ENCODE results near the gene AZGP1. TPM values are rescaled to one million over a fixed set of nuclear protein-coding genes. Genes with fewer than 3 reads are reported as not detected.
A peak's percentile ranks its signal among the peaks of the same experiment; 100 is the strongest.
"Not testable (repeated sequence)": the region's sequence is repeated elsewhere in the genome, so short reads cannot be mapped to it uniquely, and the experiment has no call there.

The AZGP1 gene
- total RNA-seq, 3 donors from 2014 or later (not counting 1 experiment from before 2014, with no cell fraction given): not detected

- intact Hi-C loops (cut with micrococcal nuclease): loop anchor here (5.0 kb wide), 2 partner anchors 47 to 137 kb away; no protein-coding TSS in a partner anchor
- peaks cover 0 to 6% of the 10 kb centered on the region in 2 donors for H3K27me3 Mint-ChIP-seq (ENCODE audit: low read depth in 2 of 2)
- TF ChIP-seq, protein P1, sequence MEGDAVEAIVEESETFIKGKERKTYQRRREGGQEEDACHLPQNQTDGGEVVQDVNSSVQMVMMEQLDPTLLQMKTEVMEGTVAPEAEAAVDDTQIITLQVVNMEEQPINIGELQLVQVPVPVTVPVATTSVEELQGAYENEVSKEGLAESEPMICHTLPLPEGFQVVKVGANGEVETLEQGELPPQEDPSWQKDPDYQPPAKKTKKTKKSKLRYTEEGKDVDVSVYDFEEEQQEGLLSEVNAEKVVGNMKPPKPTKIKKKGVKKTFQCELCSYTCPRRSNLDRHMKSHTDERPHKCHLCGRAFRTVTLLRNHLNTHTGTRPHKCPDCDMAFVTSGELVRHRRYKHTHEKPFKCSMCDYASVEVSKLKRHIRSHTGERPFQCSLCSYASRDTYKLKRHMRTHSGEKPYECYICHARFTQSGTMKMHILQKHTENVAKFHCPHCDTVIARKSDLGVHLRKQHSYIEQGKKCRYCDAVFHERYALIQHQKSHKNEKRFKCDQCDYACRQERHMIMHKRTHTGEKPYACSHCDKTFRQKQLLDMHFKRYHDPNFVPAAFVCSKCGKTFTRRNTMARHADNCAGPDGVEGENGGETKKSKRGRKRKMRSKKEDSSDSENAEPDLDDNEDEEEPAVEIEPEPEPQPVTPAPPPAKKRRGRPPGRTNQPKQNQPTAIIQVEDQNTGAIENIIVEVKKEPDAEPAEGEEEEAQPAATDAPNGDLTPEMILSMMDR (IDR thresholded peaks at IDR 0.05): no peak
- Histone ChIP-seq H3K27ac (ENCODE audit: low read length) (no peak overlapping the region), H3K36me3 (ENCODE audit: control insufficient read depth, insufficient read depth, low read length) (no peaks in the 10 kb centered on the region), H3K4me1 (ENCODE audit: control insufficient read depth, insufficient read depth, low read length) (peaks cover 20% of the 10 kb centered on the region), H3K27me3 (ENCODE audit: control insufficient read depth, insufficient read depth, low read length) (no peaks in the 10 kb centered on the region), H3K9me3 (ENCODE audit: control insufficient read depth, insufficient read depth, low read length) (no peaks in the 10 kb centered on the region), H3K4me3 (ENCODE audit: low read length) (no peak overlapping the region)
- no peaks in the 10 kb centered on the region for H3K9me3 Mint-ChIP-seq
- no peak for ATAC-seq
- H3K36me3 Mint-ChIP-seq: no peaks in the 10 kb centered on the region
- no peak for DNase-seq
- H3K4me1 Mint-ChIP-seq: peaks cover 15 to 17% of the 10 kb centered on the region in 2 donors
- H3K4me3 Mint-ChIP-seq: no peak overlapping the region
- no peak overlapping the region for H3K27ac Mint-ChIP-seq
- 82% methylated on average over 5 of the region's 8 CpGs for WGBS (ENCODE audit: insufficient coverage)
These were observed 19.0 kb upstream of the AZGP1 start for GRCh38 chr7:99994819-99995218.

DNA sequence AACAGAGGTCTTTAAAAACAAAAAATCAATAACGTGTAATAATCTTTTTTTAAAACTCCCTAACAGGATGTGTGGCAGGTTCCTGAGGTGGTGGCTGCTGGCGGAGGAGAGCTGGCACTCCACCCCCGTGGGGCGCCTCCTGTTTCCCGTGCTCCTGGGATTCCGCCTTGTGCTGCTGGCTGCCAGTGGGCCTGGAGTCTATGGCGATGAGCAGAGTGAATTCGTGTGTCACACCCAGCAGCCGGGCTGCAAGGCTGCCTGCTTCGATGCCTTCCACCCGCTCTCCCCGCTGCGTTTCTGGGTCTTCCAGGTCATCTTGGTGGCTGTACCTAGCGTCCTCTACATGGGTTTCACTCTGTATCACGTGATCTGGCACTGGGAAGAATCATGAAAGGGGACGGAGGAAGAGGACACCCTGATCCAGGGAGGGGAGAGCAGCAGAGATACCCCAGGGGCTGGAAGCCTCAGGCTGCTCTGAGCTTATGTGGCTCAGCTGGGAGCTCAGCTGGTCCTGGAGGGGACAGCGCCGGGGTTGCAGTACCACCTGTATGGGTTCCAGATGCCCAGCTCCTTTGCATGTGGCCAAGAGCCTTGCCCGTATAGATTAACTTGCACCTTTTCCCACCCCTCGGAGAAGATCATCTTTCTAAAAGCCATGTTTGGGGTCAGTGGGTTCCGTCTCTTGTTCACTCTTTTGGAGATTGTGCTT lies 16.7 kb upstream of the AZGP1 start:
- H3K4me1 ChIP-seq (ENCODE audit: control insufficient read depth, insufficient read depth, low read length): peaks cover 13% of the 10 kb centered on the region
- no peak overlapping the region for H3K27ac ChIP-seq (ENCODE audit: low read length)
- Mint-ChIP-seq H3K9me3 (no peaks in the 10 kb centered on the region), H3K4me1 (peaks cover 7 to 8% of the 10 kb centered on the region in 2 donors), H3K36me3 (no peaks in the 10 kb centered on the region), H3K4me3 (no peak overlapping the region), H3K27me3 (ENCODE audit: low read depth in 2 of 2) (peaks cover 0 to 10% of the 10 kb centered on the region in 2 donors), H3K27ac (no peak overlapping the region)
- H3K27me3 ChIP-seq (ENCODE audit: control insufficient read depth, insufficient read depth, low read length): no peaks in the 10 kb centered on the region
- DNase-seq: no peak
- 68% methylated on average over 20 of the region's 21 CpGs for WGBS (ENCODE audit: insufficient coverage)
- H3K4me3 ChIP-seq (ENCODE audit: low read length): no peak overlapping the region
- ATAC-seq: no peak
- H3K36me3 ChIP-seq (ENCODE audit: control insufficient read depth, insufficient read depth, low read length): no peaks in the 10 kb centered on the region
- intact Hi-C loops (cut with micrococcal nuclease): loop anchor here (5.0 kb wide), 2 partner anchors 50 to 140 kb away; no protein-coding TSS in a partner anchor
- TF ChIP-seq, protein P1 (IDR thresholded peaks at IDR 0.05): no peak
- H3K9me3 ChIP-seq (ENCODE audit: control insufficient read depth, insufficient read depth, low read length): no peaks in the 10 kb centered on the region

GRCh38 chr7:99991543-99991942 lies 15.7 kb upstream of the AZGP1 start:
- H3K36me3 Mint-ChIP-seq; H3K4me1 Mint-ChIP-seq; H3K9me3 ChIP-seq (ENCODE audit: control insufficient read depth, insufficient read depth, low read length); H3K27ac ChIP-seq (ENCODE audit: low read length); H3K9me3 Mint-ChIP-seq; H3K4me3 Mint-ChIP-seq; H3K36me3 ChIP-seq (ENCODE audit: control insufficient read depth, insufficient read depth, low read length); H3K4me3 ChIP-seq (ENCODE audit: low read length); DNase-seq; ATAC-seq; H3K4me1 ChIP-seq (ENCODE audit: control insufficient read depth, insufficient read depth, low read length); H3K27ac Mint-ChIP-seq; H3K27me3 ChIP-seq (ENCODE audit: control insufficient read depth, insufficient read depth, low read length): not testable (repeated sequence)
- H3K27me3 Mint-ChIP-seq (ENCODE audit: low read depth in 2 of 2): peaks cover 0 to 13% of the 10 kb centered on the region in 2 donors
- WGBS (ENCODE audit: insufficient coverage): 71% methylated on average over 6 of the region's 6 CpGs
- intact Hi-C loops (cut with micrococcal nuclease): loop anchor here (1.0 to 5.0 kb wide), 3 partner anchors 51 to 141 kb away; no protein-coding TSS in a partner anchor

DNA sequence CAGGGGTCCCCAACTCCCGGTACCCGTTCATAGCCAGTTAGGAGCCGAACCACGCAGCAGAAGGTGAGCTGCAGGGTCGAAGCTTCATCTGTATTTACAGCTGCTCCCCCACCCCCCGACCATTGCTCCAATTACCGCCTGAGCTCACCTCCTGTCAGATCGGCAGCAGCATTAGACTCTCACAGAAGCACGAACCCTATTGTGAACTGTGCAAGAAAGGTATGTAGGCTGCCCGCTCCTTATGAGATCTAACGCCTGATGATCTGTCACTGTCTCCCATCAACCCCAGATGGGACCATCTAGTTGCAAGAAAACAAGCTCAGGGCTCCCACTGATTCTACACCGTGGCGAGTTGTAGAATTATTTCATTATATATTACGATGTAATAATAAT lies 14.6 kb upstream of the AZGP1 start:
- ATAC-seq (peak in 2 of 3 donors; percentile 10 to 13), DNase-seq (no peak)
- Mint-ChIP-seq H3K27ac (no peak overlapping the region), H3K9me3 (no peaks in the 10 kb centered on the region), H3K27me3 (ENCODE audit: low read depth in 2 of 2) (peaks cover 0 to 10% of the 10 kb centered on the region in 2 donors), H3K4me3 (no peak overlapping the region), H3K36me3 (no peaks in the 10 kb centered on the region), H3K4me1 (no peaks in the 10 kb centered on the region)
- 72% methylated on average over 11 of the region's 14 CpGs for WGBS (ENCODE audit: insufficient coverage)
- no peaks in the 10 kb centered on the region for H3K27me3 ChIP-seq (ENCODE audit: control insufficient read depth, insufficient read depth, low read length)
- H3K27ac ChIP-seq (ENCODE audit: low read length): no peak overlapping the region
- TF ChIP-seq, protein P1 (IDR thresholded peaks at IDR 0.05): no peak
- no peak overlapping the region for H3K4me3 ChIP-seq (ENCODE audit: low read length)
- H3K9me3 ChIP-seq (ENCODE audit: control insufficient read depth, insufficient read depth, low read length): no peaks in the 10 kb centered on the region
- H3K36me3 ChIP-seq (ENCODE audit: control insufficient read depth, insufficient read depth, low read length): no peaks in the 10 kb centered on the region
- peaks cover 5% of the 10 kb centered on the region for H3K4me1 ChIP-seq (ENCODE audit: control insufficient read depth, insufficient read depth, low read length)
- intact Hi-C loops (cut with micrococcal nuclease): loop anchor here (5.0 kb wide), 2 partner anchors 52 to 142 kb away; no protein-coding TSS in a partner anchor

Measured in natural killer cell (primary cell).